GM18868 (cell line): ENCODE measurements around the gene BBX.
"Not testable (repeated sequence)": the region's sequence is repeated elsewhere in the genome, so short reads cannot be mapped to it uniquely, and the experiment has no call there.

Source experiments
- ATAC-seq: cut with Tn5 transposase; IDR thresholded peaks from one replicate; pipeline ENCODE4 v1.9.1; 2021; ENCODE audit warnings: mild to moderate bottlenecking, moderate library complexity; ENCODE audit not compliant: unreplicated experiment

BBX gene

GRCh38 chr3:107829185-107829584 lies 306.4 kb downstream of the BBX start:
- ATAC-seq: no peak

- no peak for ATAC-seq
Observed at GRCh38 chr3:107831590-107831989, 308.8 kb downstream of the BBX start.

- ATAC-seq: no peak
Observed at GRCh38 chr3:107833043-107833442, 310.3 kb downstream of the BBX start.

- no peak for ATAC-seq
Observed at GRCh38 chr3:107833722-107834416, 311.1 kb downstream of the BBX start.

GRCh38 chr3:107835001-107835400 lies 312.2 kb downstream of the BBX start:
- ATAC-seq: not testable (repeated sequence)

GRCh38 chr3:107837895-107838612 lies 315.3 kb downstream of the BBX start:
- ATAC-seq: peak; percentile 50

- no peak for ATAC-seq
Observed at GRCh38 chr3:107841831-107842230, 319.1 kb downstream of the BBX start.

GRCh38 chr3:107842940-107843339 lies 320.2 kb downstream of the BBX start:
- no peak for ATAC-seq

GRCh38 chr3:107845380-107846278 lies 322.9 kb downstream of the BBX start:
- no peak for ATAC-seq

GRCh38 chr3:107846279-107846852 lies 323.6 kb downstream of the BBX start:
- ATAC-seq: peak; percentile 39

GRCh38 chr3:107847791-107848190 lies 325.0 kb downstream of the BBX start:
- no peak for ATAC-seq

- ATAC-seq: no peak
Observed at GRCh38 chr3:107848351-107848915, 325.7 kb downstream of the BBX start.

- ATAC-seq: peak; percentile 79
Observed at GRCh38 chr3:107850681-107851080, 327.9 kb downstream of the BBX start.

GRCh38 chr3:107853821-107854220 lies 331.1 kb downstream of the BBX start:
- no peak for ATAC-seq

- no peak for ATAC-seq
Observed at GRCh38 chr3:107854733-107855132, 332.0 kb downstream of the BBX start.

GRCh38 chr3:107855710-107856109 lies 332.9 kb downstream of the BBX start:
- ATAC-seq: peak; percentile 82

- no peak for ATAC-seq
Observed at GRCh38 chr3:107857854-107858253, 335.1 kb downstream of the BBX start.

GRCh38 chr3:107858876-107859275 lies 336.1 kb downstream of the BBX start:
- no peak for ATAC-seq
